Esophagus muscularis mucosa (tissue), 4 donors: ENCODE data around the gene DMRT3. TPM values are rescaled to one million over a fixed set of nuclear protein-coding genes. Genes with fewer than 3 reads are reported as not detected.

Experiments used
- DNase-seq: peaks from one replicate; pipeline ENCODE4 v3.0.0-alpha.2; 2017; ENCODE audit errors: extremely low spot score
- H3K27ac ChIP-seq, 4 donors: fragments of 200-600 bp; sonication (generic); replicated peaks in 1 of 4; 1 replicate in 3 of 4; 2 replicates in 1 of 4; pipeline ENCODE4 v1.5.1; 2016 to 2019; ENCODE audit warnings: mild to moderate bottlenecking in 1 of 4
- H3K27me3 ChIP-seq, 4 donors: fragments of 200-600 bp; sonication (generic); one replicate each; pipeline versions ENCODE4 v1.5.1 to v1.6.0; 2016 to 2019
- H3K36me3 ChIP-seq, 4 donors: fragments of 200-600 bp; sonication (generic); one replicate each; pipeline ENCODE4 v1.5.1; 2016 to 2019
- H3K4me1 ChIP-seq, 4 donors: fragments of 200-600 bp; sonication (generic); one replicate each; pipeline ENCODE4 v1.5.1; 2016 to 2019
- H3K4me3 ChIP-seq, 4 donors: fragments of 200-600 bp; sonication (generic); 1 replicate in 2 of 4; 2 replicates in 2 of 4; pipeline ENCODE4 v1.5.1; 2016 to 2019; ENCODE audit warnings: mild to moderate bottlenecking in 4 of 4, moderate library complexity in 1 of 4
- H3K9me3 ChIP-seq, 4 donors: fragments of 200-600 bp; sonication (generic); 1 replicate in 3 of 4; 2 replicates in 1 of 4; pipeline ENCODE4 v1.5.1; 2016 to 2019
- CTCF ChIP-seq, 3 experiments: fragments of 200-600 bp in 2 of 3; fragments of 450-650 bp in 1 of 3; sonication (generic) in 2 of 3; IDR thresholded peaks; one replicate each; pipeline ENCODE4 v1.5.1; 2017 to 2019; ENCODE audit warnings: antibody characterized with exemption in 3 of 3, mild to moderate bottlenecking in 2 of 3, moderate library complexity in 1 of 3
- EP300 ChIP-seq: sonication (generic); formaldehyde crosslinking; IDR thresholded peaks from one replicate; pipeline ENCODE4 v1.6.1; 2017; ENCODE audit warnings: antibody characterized with exemption
- POLR2A ChIP-seq: fragments of 450-650 bp; IDR thresholded peaks from one replicate; pipeline ENCODE4 v1.6.1; 2017; ENCODE audit warnings: antibody characterized with exemption, moderate library complexity, mild to moderate bottlenecking, low read depth
- POLR2AphosphoS5 ChIP-seq, 2 donors: sonication (generic); formaldehyde crosslinking; IDR thresholded peaks; one replicate each; pipeline ENCODE4 v1.6.1; 2017; ENCODE audit warnings: antibody characterized with exemption in 2 of 2
- whole genome bisulfite sequencing: methylation state at CpG from one replicate; pipeline ENCODE4 v1.1.5; 2018; 5-methylcytosine and 5-hydroxymethylcytosine counted together
- intact Hi-C: fragments of 100-400 bp; cut with DNase I; formaldehyde crosslinking; loops from one replicate; pipeline ENCODE4 v1.15.1; 2023
- total RNA-seq, 4 donors: library from RNA; depleted of rRNA; stranded (reverse); fragments of >200 nt; gene quantifications; one replicate each; pipeline versions ENCODE4 v1.1.0 to v1.2.1, GENCODE V29; 2016

Gene DMRT3
- total RNA-seq, 4 donors from 2014 or later: not detected

GRCh38 chr9:1002678-1003077 lies 26.2 kb downstream of the DMRT3 start:
- no peaks in the 10 kb centered on the region for H3K36me3 ChIP-seq
- H3K4me1 ChIP-seq: peaks cover 0 to 11% (median 0%) of the 10 kb centered on the region in 4 donors
- 83% methylated on average over 2 of the region's 2 CpGs for WGBS
- H3K27me3 ChIP-seq: peaks cover 0 to 30% (median 0%) of the 10 kb centered on the region in 4 donors
- TF ChIP-seq POLR2AphosphoS5 (IDR thresholded peaks at IDR 0.05) (no peak), CTCF (IDR thresholded peaks at IDR 0.05) (no peak), POLR2A (no peak), EP300 (no peak)
- no peak for DNase-seq
- intact Hi-C loops: loop anchor here (10.0 kb wide), 1 partner anchor 238 kb away; no protein-coding TSS in a partner anchor
- no peak overlapping the region for H3K27ac ChIP-seq
- peaks cover 0 to 3% (median 0%) of the 10 kb centered on the region in 4 donors for H3K9me3 ChIP-seq
- H3K4me3 ChIP-seq: no peak overlapping the region

- intact Hi-C loops: loop anchor here (10.0 kb wide), 1 partner anchor 240 kb away; no protein-coding TSS in a partner anchor
- Histone ChIP-seq H3K9me3 (no peaks in the 10 kb centered on the region), H3K36me3 (no peaks in the 10 kb centered on the region), H3K27ac (no peak overlapping the region), H3K4me1 (peaks cover 0 to 5% (median 4%) of the 10 kb centered on the region in 4 donors), H3K4me3 (no peak overlapping the region), H3K27me3 (peaks cover 0 to 54% (median 0%) of the 10 kb centered on the region in 4 donors)
- 53% methylated on average over 10 of the region's 10 CpGs for WGBS
- TF ChIP-seq CTCF (IDR thresholded peaks at IDR 0.05) (peak; percentile 26 to 34 (median 33)), EP300 (no peak)
- no peak for DNase-seq
These were observed 28.7 kb downstream of the DMRT3 start for GRCh38 chr9:1005043-1005667.

- intact Hi-C loops: loop anchor here (10.0 kb wide), 1 partner anchor 243 kb away; no protein-coding TSS in a partner anchor
- TF ChIP-seq CTCF (IDR thresholded peaks at IDR 0.05): no peak
- TF ChIP-seq POLR2A: no peak
- no peak for TF ChIP-seq POLR2AphosphoS5 (IDR thresholded peaks at IDR 0.05)
- TF ChIP-seq EP300: no peak
- Histone ChIP-seq H3K4me1 (peaks cover 0 to 5% (median 4%) of the 10 kb centered on the region in 4 donors), H3K27me3 (peaks cover 0 to 62% (median 0%) of the 10 kb centered on the region in 4 donors), H3K4me3 (no peak overlapping the region), H3K27ac (no peak overlapping the region), H3K9me3 (no peaks in the 10 kb centered on the region), H3K36me3 (no peaks in the 10 kb centered on the region)
- no peak for DNase-seq
- 92% methylated on average over 3 of the region's 3 CpGs for WGBS
These were observed 30.9 kb downstream of the DMRT3 start for GRCh38 chr9:1007312-1007711.

GRCh38 chr9:1008216-1008615 lies 31.8 kb downstream of the DMRT3 start:
- 85% methylated on average over 3 of the region's 3 CpGs for WGBS
- no peaks in the 10 kb centered on the region for H3K9me3 ChIP-seq
- H3K27ac ChIP-seq: no peak overlapping the region
- H3K4me3 ChIP-seq: no peak overlapping the region
- H3K4me1 ChIP-seq: peaks cover 0 to 5% (median 4%) of the 10 kb centered on the region in 4 donors
- H3K27me3 ChIP-seq: peaks cover 0 to 66% (median 0%) of the 10 kb centered on the region in 4 donors
- no peak for TF ChIP-seq POLR2A
- TF ChIP-seq CTCF (IDR thresholded peaks at IDR 0.05): no peak
- TF ChIP-seq POLR2AphosphoS5 (IDR thresholded peaks at IDR 0.05): no peak
- TF ChIP-seq EP300: no peak
- no peak for DNase-seq
- intact Hi-C loops: loop anchor here (10.0 kb wide), 1 partner anchor 243 kb away; no protein-coding TSS in a partner anchor
- H3K36me3 ChIP-seq: no peaks in the 10 kb centered on the region
